Liver (tissue), 9 donors: ENCODE data around the gene ANKS1A. TPM values are rescaled to one million over a fixed set of nuclear protein-coding genes. Genes with fewer than 3 reads are reported as not detected.

Experiments used
- DNase-seq: peaks from one replicate; pipeline ENCODE4 v3.0.0-alpha.2; 2017; ENCODE audit warnings: low spot score
- H3K27ac ChIP-seq, 2 donors: one replicate each; pipeline ENCODE4 v1.7.0; 2013; ENCODE audit warnings: inconsistent platforms in 2 of 2, low read length in 2 of 2, control low read depth in 1 of 2, low read depth in 1 of 2, mild to moderate bottlenecking in 1 of 2
- H3K27me3 ChIP-seq, 4 donors: one replicate each; pipeline versions ENCODE4 v1.6.1 to v1.7.0; 2013; ENCODE audit warnings: low read length in 3 of 4, inconsistent platforms in 1 of 4, mild to moderate bottlenecking in 1 of 4, moderate library complexity in 1 of 4; ENCODE audit not compliant: control insufficient read depth in 4 of 4, insufficient read depth in 4 of 4
- H3K36me3 ChIP-seq, 4 donors: one replicate each; pipeline versions ENCODE4 v1.6.1 to v1.7.0; 2013; ENCODE audit warnings: low read length in 3 of 4, mild to moderate bottlenecking in 3 of 4, low read depth in 1 of 4, moderate library complexity in 1 of 4; ENCODE audit not compliant: control insufficient read depth in 4 of 4, insufficient read depth in 3 of 4
- H3K4me1 ChIP-seq, 4 donors: one replicate each; pipeline versions ENCODE4 v1.6.1 to v1.7.0; 2013; ENCODE audit warnings: low read length in 3 of 4, mild to moderate bottlenecking in 3 of 4, moderate library complexity in 1 of 4; ENCODE audit not compliant: control insufficient read depth in 4 of 4, insufficient read depth in 4 of 4
- H3K4me3 ChIP-seq, 3 donors: one replicate each; pipeline versions ENCODE4 v1.6.1 to v1.7.0; 2013; ENCODE audit warnings: low read length in 3 of 3, control low read depth in 1 of 3, low read depth in 1 of 3, mild to moderate bottlenecking in 1 of 3
- H3K9ac ChIP-seq, 2 donors: one replicate each; pipeline ENCODE4 v1.7.0; 2013; ENCODE audit warnings: low read length in 2 of 2, mild to moderate bottlenecking in 2 of 2, moderate library complexity in 2 of 2, control low read depth in 1 of 2, low read depth in 1 of 2
- H3K9me3 ChIP-seq, 4 donors: one replicate each; pipeline versions ENCODE4 v1.6.1 to v1.7.0; 2013; ENCODE audit warnings: low read length in 3 of 4; ENCODE audit not compliant: control insufficient read depth in 4 of 4
- EGR1 ChIP-seq, 2 donors: IDR thresholded peaks; 2 replicates each; pipeline ENCODE4 v1.6.1; 2016 to 2018; ENCODE audit warnings: antibody characterized with exemption in 2 of 2, low read depth in 2 of 2
- FOXA1 ChIP-seq: IDR thresholded peaks from 2 replicates; pipeline ENCODE4 v1.6.1; 2016; ENCODE audit warnings: antibody characterized with exemption
- FOXA2 ChIP-seq: IDR thresholded peaks from 2 replicates; pipeline ENCODE4 v1.6.1; 2016; ENCODE audit warnings: antibody characterized with exemption
- GABPA ChIP-seq, 2 donors: IDR thresholded peaks in 1 of 2; conservative IDR thresholded peaks in 1 of 2; 2 replicates each; pipeline ENCODE4 v1.6.1; 2016; ENCODE audit warnings: antibody characterized with exemption in 2 of 2, mild to moderate bottlenecking in 1 of 2, moderate library complexity in 1 of 2
- HNF4A ChIP-seq, 2 donors: conservative IDR thresholded peaks; 2 replicates each; pipeline ENCODE4 v1.6.1; 2016; ENCODE audit warnings: antibody characterized with exemption in 2 of 2, mild to moderate bottlenecking in 2 of 2
- JUND ChIP-seq, 2 donors: IDR thresholded peaks; 2 replicates each; pipeline ENCODE4 v1.6.1; 2016; ENCODE audit warnings: antibody characterized with exemption in 2 of 2
- NR2F2 ChIP-seq: IDR thresholded peaks from 2 replicates; pipeline ENCODE4 v1.6.1; 2016; ENCODE audit warnings: antibody characterized with exemption
- RAD21 ChIP-seq, 2 donors: IDR thresholded peaks; 2 replicates each; pipeline ENCODE4 v1.6.1; 2016; ENCODE audit warnings: antibody characterized with exemption in 2 of 2, mild to moderate bottlenecking in 2 of 2
- REST ChIP-seq: IDR thresholded peaks from 2 replicates; pipeline ENCODE4 v1.6.1; 2016; ENCODE audit warnings: antibody characterized with exemption, mild to moderate bottlenecking
- SP1 ChIP-seq: IDR thresholded peaks from 2 replicates; pipeline ENCODE4 v1.6.1; 2018; ENCODE audit warnings: antibody characterized with exemption, mild to moderate bottlenecking
- TAF1 ChIP-seq: conservative IDR thresholded peaks from 2 replicates; pipeline ENCODE4 v1.6.1; 2016; ENCODE audit warnings: antibody characterized with exemption, mild to moderate bottlenecking
- WGBS: extraction: QIAGEN DNeasy Blood & Tissue Kit; methylation state at CpG from one replicate; pipeline ENCODE4 v1.1.7; 2013; 5-methylcytosine and 5-hydroxymethylcytosine counted together
- polyA plus RNA-seq, 2 donors: library from polyadenylated mRNA; stranded (reverse) in 1 of 2; unstranded in 1 of 2; fragments of 200-250 nt in 1 of 2; fragments of >200 nt in 1 of 2; fragmentation: Nextera tagmentation in 1 of 2; extraction: Ambion mirVana in 1 of 2; gene quantifications; one replicate each; pipeline versions ENCODE4 v1.2.1 to v1.2.3, GENCODE V29; 2013 to 2015
- total RNA-seq, 2 donors: library from RNA; depleted of rRNA; stranded (reverse); fragments of >200 nt; gene quantifications; one replicate each; pipeline ENCODE4 v1.2.3, GENCODE V29; 2014
- TF ChIP-seq, protein P1 (sequence below): IDR thresholded peaks from 2 replicates; pipeline ENCODE4 v1.6.1; 2016; ENCODE audit warnings: antibody characterized with exemption
- TF ChIP-seq, protein P2 (sequence below): fragments of 150-350 bp; IDR thresholded peaks from 2 replicates; pipeline ENCODE4 v1.5.1; 2017; ENCODE audit warnings: improper control_type of control experiment, low read depth, low read length; ENCODE audit not compliant: missing input control
- donor health status: healthy.
- donor health status: healthy.
- donor health status: healthy.
- donor health status: healthy.
- donor health status: healthy.

Gene ANKS1A
- total and polyA plus RNA-seq, 4 donors = 4.3 to 18.7 (median 6.7) TPM

DNA sequence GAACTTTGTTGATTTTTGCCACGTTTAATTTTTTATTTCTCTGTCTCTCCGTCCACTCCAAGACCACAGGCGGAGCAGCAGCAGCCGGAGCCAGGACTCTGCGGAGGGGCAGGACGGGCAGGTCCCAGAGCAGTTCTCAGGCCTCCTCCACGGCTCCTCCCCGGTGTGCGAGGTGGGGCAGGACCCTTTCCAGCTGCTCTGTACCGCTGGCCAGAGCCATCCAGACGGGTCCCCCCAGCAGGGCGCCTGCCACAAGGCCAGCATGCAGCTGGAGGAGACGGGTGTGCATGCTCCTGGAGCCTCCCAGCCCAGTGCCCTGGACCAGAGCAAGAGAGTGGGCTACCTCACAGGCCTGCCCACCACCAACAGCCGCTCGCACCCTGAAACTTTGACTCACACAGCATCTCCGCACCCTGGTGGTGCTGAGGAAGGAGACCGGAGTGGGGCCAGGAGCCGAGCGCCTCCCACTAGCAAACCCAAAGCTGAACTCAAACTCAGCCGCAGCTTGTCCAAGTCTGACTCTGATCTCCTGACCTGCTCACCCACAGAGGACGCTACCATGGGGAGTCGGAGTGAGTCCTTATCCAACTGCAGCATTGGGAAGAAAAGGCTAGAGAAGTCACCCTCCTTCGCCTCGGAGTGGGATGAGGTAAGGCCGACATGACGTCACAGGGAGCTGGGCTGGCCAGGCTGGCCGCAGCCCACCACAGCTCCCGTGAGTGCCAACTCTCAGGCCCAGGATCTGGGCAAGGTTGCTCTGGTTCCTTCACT lies 128.5 kb downstream of the ANKS1A start:
- H3K4me1 ChIP-seq = peaks cover 2 to 46% (median 34%) of the 10 kb centered on the region in 4 donors
- WGBS = 48% methylated on average over 28 of the region's 28 CpGs

DNA sequence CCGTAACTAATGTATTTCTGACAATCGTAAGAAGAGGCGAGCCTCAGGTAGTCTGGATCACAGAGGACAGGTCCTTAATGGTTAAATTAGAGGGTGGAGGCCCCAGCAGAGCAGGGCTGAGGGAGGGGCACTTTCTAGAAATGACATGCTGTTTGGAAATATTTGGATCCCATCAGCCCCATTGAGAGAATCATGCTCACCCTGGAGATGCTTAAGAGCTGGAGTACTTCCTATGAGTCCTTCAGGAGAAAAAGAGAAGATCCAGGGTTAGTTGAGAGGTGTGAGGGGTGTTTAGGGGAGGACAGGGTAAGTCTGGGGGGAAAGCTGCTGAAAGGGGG lies 129.1 kb downstream of the ANKS1A start:
- no peaks in the 10 kb centered on the region for H3K9me3 ChIP-seq
- peaks cover 0 to 5% (median 0%) of the 10 kb centered on the region in 4 donors for H3K36me3 ChIP-seq
- H3K9ac ChIP-seq = peak overlapping the region in 1 of 2 donors; percentile 25
- H3K4me3 ChIP-seq = peak overlapping the region; percentile 22 to 52 (median 28)
- H3K27ac ChIP-seq = peak overlapping the region; percentile 80 to 81
- WGBS = 89% methylated on average over 3 of the region's 3 CpGs
- no peaks in the 10 kb centered on the region for H3K27me3 ChIP-seq
- peaks cover 2 to 46% (median 34%) of the 10 kb centered on the region in 4 donors for H3K4me1 ChIP-seq
- DNase-seq = no peak
- TF ChIP-seq TAF1 (no peak), NR2F2 (no peak), EGR1 (IDR thresholded peaks at IDR 0.05; ENCODE audit: low read depth in 2 of 2) (no peak), HNF4A (conservative IDR thresholded peaks at IDR 0.05) (no peak), REST (no peak), RAD21 (IDR thresholded peaks at IDR 0.05) (no peak), FOXA2 (no peak), JUND (IDR thresholded peaks at IDR 0.05) (no peak), GABPA (IDR thresholded peaks at IDR 0.05 in 1 of 2, conservative IDR thresholded peaks at IDR 0.05 in 1 of 2) (no peak), SP1 (no peak), FOXA1 (no peak)
- TF ChIP-seq, protein P1, sequence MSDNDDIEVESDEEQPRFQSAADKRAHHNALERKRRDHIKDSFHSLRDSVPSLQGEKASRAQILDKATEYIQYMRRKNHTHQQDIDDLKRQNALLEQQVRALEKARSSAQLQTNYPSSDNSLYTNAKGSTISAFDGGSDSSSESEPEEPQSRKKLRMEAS = no peak
- TF ChIP-seq, protein P2, sequence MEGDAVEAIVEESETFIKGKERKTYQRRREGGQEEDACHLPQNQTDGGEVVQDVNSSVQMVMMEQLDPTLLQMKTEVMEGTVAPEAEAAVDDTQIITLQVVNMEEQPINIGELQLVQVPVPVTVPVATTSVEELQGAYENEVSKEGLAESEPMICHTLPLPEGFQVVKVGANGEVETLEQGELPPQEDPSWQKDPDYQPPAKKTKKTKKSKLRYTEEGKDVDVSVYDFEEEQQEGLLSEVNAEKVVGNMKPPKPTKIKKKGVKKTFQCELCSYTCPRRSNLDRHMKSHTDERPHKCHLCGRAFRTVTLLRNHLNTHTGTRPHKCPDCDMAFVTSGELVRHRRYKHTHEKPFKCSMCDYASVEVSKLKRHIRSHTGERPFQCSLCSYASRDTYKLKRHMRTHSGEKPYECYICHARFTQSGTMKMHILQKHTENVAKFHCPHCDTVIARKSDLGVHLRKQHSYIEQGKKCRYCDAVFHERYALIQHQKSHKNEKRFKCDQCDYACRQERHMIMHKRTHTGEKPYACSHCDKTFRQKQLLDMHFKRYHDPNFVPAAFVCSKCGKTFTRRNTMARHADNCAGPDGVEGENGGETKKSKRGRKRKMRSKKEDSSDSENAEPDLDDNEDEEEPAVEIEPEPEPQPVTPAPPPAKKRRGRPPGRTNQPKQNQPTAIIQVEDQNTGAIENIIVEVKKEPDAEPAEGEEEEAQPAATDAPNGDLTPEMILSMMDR = no peak

More for the DNA sequence above, 128.5 kb downstream of the ANKS1A start:
- Histone ChIP-seq H3K27ac (peak overlapping the region; percentile 80 to 81), H3K27me3 (no peaks in the 10 kb centered on the region), H3K36me3 (peaks cover 0 to 5% (median 0%) of the 10 kb centered on the region in 4 donors), H3K9me3 (no peaks in the 10 kb centered on the region), H3K4me3 (peak overlapping the region; percentile 22 to 52 (median 28)), H3K9ac (peak overlapping the region; percentile 77 to 84)
- no peak for TF ChIP-seq REST
- peak; percentile 13 for TF ChIP-seq NR2F2
- TF ChIP-seq, protein P2 = no peak
- no peak for DNase-seq
